Suprapubic skin (tissue), 4 donors: ENCODE measurements around the gene TOP2B.

ENCODE experiments used
- CTCF ChIP-seq, 2 donors: fragments of 200-600 bp in 1 of 2; fragments of 450-650 bp in 1 of 2; sonication (generic) in 1 of 2; IDR thresholded peaks; one replicate each; pipeline ENCODE4 v1.5.1; 2016 to 2019; ENCODE audit warnings: antibody characterized with exemption in 2 of 2, mild to moderate bottlenecking in 1 of 2, moderate library complexity in 1 of 2
- POLR2A ChIP-seq, 2 donors: fragments of 450-650 bp; IDR thresholded peaks; one replicate each; pipeline ENCODE4 v1.6.1; 2017; ENCODE audit warnings: antibody characterized with exemption in 2 of 2, mild to moderate bottlenecking in 2 of 2, moderate library complexity in 2 of 2
- POLR2AphosphoS5 ChIP-seq, 3 donors: sonication (generic); formaldehyde crosslinking; IDR thresholded peaks; one replicate each; pipeline ENCODE4 v1.6.1; 2017; ENCODE audit warnings: antibody characterized with exemption in 3 of 3

DNA sequence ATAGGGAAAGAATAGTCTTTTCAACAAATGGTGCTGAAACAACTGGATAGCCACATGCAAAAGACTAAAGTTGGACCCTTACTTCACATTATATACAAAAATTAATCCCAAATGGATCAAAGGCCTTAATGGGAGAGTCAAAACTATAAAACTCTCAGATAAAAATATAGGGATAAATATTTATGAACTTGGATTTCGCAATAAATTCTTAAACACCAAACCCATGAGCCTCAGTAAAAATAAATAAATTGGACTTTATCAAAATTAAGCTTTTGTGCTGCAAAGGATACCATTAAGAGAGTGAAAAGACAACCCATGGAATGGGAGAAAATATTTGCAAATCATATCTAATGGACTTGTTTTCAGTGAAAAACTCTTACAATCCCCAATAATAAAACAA is 18.7 kb upstream of the TOP2B start:
- TF ChIP-seq POLR2A (IDR thresholded peaks at IDR 0.05) (no peak), CTCF (IDR thresholded peaks at IDR 0.05) (no peak), POLR2AphosphoS5 (IDR thresholded peaks at IDR 0.05) (no peak)
